Stimulated activated CD4-positive, alpha-beta T cell treated with anti-CD3 and anti-CD28 coated beads, TNF-alpha, amount 100 ng/mL, for 48 hours (primary cell): ENCODE data around the gene KIRREL3.

Source experiments
- DNase-seq, 3 donors: peaks; one replicate each; pipeline ENCODE4 v3.0.0-alpha.2; 2020; ENCODE audit warnings: low read depth in 3 of 3

KIRREL3 gene

GRCh38 chr11:126870021-126870420, 130.5 kb downstream of the KIRREL3 start:
- DNase-seq: no peak

DNA sequence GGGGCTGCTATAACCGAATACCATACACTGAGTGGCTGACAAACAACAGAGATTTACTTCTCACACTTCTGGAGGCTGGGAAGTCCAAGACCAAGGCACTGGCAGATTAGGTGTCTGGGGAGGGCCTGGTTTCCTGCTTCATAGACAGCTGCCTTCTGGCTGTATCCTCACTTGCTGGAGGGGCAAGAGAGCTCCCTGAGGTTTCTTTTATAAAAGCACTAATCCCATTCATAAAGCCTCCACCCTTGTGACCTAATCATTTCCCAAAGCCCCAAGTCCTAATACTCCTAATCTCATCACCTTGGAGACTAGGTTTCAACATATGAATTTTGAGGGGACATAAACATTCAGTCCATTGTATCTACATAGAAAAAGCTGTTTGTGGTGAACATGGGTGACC, 131.8 kb downstream of the KIRREL3 start:
- DNase-seq: no peak

DNA sequence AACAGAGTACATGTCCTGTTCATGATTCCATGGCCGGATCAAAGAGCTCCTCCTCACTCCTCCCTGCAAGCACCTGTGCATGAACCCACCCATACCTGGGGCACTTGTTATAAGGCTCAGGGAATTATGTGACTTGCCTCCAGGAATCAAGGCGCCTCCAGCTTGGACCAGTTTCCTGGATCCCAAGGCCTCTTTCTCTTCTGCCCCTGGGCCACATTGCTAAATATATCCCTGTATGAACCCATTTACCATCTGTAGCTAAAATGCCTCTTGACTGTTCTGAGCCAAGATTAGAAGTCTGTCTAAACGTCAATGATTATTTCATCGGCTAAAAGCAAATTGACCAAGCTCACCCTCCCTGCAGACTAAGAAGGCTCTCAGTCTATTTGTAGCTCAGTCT, 135.6 kb downstream of the KIRREL3 start:
- no peak for DNase-seq

DNA sequence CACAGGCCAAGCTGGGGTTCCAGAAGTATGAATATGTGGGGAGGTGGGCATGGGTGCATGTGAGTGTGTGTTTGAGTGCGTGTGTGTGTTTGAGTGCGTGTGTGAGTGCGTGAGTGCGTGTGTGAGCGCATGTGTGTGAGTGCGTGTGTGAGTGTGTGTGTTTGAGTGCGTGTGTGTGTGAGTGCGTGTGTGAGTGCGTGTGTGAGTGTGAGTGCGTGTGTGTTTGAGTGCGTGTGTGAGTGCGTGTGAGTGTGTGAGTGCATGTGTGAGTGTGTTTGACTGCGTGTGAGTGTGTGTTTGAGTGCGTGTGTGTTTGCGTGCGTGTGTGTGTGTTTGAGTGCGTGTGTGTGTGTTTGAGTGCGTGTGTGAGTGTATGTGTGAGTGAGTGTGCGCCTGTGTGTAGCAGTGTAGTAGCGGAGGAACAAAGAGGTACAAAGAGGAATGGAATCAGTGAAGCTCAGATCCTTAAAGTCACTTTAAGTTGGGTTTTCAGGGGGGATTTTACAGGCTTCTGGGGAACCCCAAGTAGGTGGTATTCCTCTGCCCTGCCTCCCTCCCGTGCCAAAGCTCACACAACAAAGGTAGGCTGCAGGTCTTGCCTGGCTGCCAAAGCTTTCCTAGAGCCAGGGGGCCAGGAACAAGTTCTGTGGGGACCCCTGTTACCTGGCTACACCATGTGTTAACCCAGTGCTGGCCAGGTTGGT, 137.1 kb downstream of the KIRREL3 start:
- DNase-seq: no peak

DNA sequence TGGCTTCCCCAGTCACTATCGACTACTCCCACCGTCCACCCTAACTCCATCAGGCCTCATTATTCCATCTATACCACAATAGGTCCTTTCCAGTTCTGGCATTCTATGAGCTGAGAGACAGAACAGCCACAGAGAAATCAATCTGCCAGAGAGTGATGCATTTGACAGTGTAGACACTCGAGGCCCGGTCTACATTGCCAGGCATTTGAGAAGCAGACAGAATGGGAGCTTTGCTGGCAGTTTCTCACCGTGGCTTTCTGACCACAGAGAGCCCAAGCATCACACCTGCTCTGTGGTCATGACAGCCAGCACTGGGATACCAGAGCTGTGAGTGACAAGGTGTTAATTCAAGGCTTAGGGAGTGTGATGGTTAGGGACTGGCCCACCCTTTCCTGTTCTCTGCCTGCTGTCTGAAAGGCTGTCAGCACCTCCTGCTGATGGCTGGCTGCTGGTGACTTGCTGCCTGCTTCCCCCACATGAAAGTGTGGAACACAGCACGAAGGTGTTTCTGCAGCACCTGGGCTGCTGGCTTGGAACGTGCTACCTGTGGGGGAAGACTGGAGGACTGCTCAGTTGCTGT, 137.8 kb downstream of the KIRREL3 start:
- DNase-seq: no peak

DNA sequence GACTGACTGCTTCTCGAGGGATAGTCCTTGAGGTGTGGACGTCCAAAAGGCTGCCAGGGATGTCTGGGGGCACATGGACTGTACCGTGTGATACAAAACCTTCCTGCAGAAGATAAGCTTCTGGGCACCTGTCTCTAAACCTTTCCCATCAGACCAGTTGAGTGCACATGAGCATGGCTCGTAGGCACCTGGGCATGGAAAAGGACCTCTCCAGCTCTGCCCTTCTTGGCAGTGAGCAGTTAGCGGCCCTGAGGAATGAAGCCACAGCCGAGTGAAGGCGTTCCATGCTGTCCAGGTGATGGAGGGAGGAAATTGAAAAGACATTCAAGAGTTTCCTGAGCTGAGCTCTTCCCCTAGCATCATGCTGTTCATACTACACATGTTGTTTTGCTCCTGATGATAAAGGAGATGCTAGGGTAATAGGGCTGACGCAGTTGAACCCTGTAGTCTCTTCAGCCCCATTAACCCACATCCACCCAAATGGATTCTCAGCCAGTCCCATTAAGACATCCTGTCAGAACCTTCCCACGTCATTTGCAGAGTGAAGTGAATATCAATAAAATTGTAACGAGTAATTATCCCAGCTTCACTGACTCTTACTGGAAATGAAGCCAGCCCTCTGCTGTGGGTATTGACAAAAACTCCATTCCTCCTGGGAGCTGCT, 138.6 kb downstream of the KIRREL3 start:
- no peak for DNase-seq

- DNase-seq: no peak
Measured at GRCh38 chr11:126857860-126858808, 142.4 kb downstream of the KIRREL3 start.

- DNase-seq: no peak
Measured at GRCh38 chr11:126855536-126855935, 145.0 kb downstream of the KIRREL3 start.

GRCh38 chr11:126853732-126854131, 146.8 kb downstream of the KIRREL3 start:
- DNase-seq: no peak

DNA sequence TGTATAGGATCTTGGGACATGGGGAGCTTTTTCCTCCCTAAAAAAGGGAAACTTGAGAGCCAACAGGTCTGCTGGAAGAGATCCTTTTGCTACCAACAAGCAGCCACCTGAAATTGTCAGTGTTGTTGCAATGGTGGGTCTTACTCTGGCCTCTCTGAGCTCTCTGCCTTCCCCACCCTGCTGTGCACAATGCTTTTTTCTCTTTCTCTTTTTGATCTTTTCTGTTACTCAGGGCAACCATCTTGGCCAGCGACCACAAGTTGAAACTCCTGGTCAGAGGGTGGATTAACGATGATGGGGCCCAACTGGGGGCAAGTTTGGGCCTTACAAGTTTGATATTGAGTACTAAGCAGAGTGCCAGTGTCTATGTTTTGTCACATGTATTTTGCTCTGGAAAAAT, 155.8 kb downstream of the KIRREL3 start:
- DNase-seq: no peak

DNA sequence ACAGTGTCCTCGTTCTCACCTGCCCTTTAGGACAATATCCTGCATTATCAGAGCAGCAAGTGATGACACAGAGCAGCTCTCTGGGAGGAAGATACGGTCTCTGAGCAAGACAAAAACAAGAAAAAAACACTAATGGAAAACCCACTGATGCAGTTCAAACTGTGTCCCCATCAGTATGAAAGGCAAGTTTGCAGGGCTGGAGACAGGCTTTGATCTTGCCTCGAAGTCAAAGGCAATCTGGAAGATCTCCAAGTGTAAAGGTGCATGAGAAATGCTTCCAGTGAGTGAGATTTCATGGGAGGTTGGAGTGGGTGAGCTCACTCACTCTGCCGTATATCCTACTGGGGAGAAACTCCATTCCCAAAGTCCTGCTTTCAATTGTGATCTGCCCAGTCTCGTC, 157.5 kb downstream of the KIRREL3 start:
- DNase-seq: no peak

DNA sequence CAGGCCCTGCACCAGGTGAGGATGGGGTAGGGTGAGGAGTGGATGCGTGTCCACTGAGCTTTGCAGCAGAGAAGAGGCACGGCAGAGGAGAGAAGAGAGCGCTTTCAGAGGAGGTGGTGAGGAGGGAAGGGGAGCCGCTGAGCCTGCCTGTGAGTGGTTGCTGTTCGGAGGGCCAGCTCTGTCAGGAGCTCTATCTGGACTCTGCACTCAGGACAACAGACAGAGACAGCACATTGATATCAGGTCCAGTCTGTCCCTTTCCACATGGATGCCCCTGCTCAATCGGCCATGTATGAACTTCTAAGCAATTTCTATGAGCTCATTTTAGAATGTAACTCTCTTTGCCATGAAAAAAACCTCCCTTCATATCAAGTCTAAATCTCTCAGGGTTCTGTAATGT, 158.6 kb downstream of the KIRREL3 start:
- DNase-seq: no peak

DNA sequence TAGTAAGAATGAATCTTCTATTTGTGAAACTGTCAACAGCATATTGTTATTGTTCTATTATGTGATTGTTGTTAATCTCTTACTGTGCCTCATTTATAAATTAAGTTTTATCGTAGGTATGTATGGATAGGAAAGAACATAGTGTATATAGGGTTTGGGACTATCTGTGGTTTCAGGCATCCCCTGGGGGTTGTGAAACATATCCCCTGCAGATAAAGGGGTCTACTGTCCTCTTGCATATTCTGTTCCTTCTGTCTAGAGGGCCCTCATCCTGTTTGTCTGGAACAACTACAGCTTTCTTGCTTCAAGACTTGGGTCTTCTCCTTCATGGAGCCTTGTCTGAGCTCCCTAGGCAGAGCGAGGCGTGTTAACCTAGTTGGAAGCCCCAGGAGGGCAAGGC, 159.6 kb downstream of the KIRREL3 start:
- DNase-seq: no peak

- DNase-seq: no peak
Measured at GRCh38 chr11:126840201-126840886, 160.2 kb downstream of the KIRREL3 start.

DNA sequence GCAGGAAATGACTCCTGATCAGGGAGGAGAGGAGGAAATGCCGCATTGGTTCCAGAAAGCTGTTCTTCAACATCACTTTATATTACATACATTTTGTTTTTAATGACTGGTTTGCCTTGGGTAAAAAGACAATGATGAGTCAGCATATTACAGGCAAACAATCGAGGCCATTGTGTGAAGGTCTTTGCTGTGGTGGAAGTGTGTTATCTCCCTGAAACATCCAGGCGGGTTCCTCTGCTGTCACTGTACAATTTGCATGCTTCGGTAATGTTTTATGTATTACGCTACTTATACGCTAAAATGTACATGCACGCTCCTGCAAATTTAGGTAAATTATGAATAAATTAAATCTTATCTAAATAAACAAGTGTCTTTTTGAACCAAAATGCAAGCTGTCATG, 161.1 kb downstream of the KIRREL3 start:
- no peak for DNase-seq

DNA sequence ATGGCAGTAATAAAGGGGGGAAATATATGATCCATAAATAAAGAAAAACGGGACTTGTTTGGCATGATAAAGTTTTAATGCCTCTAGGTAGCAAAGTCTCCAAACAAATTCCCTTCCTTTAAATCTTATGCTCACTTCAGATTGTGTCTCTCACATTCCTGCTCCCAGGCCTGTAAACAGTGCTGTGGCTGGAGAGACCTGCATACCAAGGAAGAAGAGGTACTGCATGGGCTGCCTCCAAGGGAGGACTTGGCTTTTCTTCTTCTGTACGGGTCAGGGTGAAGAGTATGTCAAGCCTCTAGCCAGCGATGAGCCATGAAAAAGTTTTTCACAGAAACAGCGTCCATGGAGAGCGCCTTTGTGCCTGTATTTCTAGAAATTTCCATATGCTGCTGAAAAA, 161.8 kb downstream of the KIRREL3 start:
- DNase-seq: no peak

DNA sequence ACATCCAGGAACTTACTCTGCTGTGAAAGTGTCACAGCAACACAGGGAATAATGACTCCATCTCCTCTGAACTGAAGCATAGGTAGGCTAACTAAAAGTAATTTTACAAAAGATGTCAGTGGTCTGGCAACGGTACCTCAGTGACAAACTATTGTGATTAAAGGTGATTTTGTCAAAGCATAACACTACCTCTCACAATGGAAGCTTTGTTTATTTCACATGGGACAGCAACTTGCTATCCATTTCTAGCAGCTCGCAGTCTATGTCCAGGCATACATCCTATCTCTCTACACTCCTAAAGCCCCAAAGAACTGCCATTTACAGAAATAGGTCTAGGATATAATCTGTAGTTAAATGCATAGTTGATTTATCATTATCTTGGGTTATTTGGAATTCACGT, 163.0 kb downstream of the KIRREL3 start:
- no peak for DNase-seq

- no peak for DNase-seq
Measured at GRCh38 chr11:126834573-126834972, 166.0 kb downstream of the KIRREL3 start.

DNA sequence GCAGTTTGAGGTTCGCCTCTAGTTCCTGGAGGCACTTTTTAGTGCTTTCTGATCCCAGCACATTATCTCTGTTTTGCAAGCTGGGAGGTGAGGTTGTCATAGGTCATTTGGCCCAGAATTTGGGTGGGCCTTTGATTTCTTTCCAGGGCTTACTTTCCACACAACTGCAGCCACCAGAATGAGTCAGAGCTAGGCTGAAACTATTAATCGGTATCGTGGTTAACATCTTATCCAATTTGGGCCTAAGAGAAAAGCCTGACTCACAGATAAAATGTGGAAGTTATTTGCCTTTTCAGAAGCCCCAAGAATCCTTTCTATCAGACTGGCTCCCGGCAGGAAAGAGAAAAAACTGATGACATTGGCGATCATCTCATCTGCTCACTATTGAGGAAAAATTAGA, 166.4 kb downstream of the KIRREL3 start:
- no peak for DNase-seq

DNA sequence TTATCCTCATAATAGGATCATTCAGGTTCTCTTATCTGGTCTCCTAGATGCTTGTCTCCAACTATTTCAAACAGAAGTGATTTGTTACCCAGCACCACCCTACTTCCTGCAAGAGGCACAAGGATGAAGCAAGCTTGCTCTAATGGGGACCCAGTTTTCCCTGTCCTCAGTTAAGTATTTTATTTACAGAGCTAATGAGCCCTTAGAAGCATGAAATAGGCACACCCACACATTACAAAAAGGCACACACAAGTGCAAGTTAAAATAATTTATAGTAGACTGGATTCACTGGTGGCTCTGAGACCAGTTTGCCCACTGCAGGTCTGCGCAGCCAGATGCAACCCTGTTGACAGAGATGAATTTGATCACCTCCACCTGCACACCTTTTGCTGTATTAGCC, 167.5 kb downstream of the KIRREL3 start:
- DNase-seq: no peak

- DNase-seq: no peak
Measured at GRCh38 chr11:126832387-126832786, 168.2 kb downstream of the KIRREL3 start.
